Activated CD8-positive, alpha-beta T cell treated with anti-CD3 and anti-CD28 coated beads for 36 hours (primary cell): ENCODE data around the gene CPA5. TPM values are rescaled to one million over a fixed set of nuclear protein-coding genes. Genes with fewer than 3 reads are reported as not detected.
"Not testable (repeated sequence)": the region's sequence is repeated elsewhere in the genome, so short reads cannot be mapped to it uniquely, and the experiment has no call there.

Source experiments
- ATAC-seq: fragments of 200-7000 bp; cut with Tn5 transposase; one replicate; pipeline ENCODE4 v1.10.0; 2021; ENCODE audit warnings: mild to moderate bottlenecking, moderate library complexity
- CTCF ChIA-PET: fragments of 350-600 bp; sonication (Branson Sonifier 250); formaldehyde crosslinking; loops from one replicate; lab custom pipeline; 2021; ENCODE audit warnings: antibody characterized with exemption; lab: Charles Lee
- POLR2A ChIA-PET: fragments of 350-600 bp; sonication (Branson Sonifier 250); formaldehyde crosslinking; loops from one replicate; lab custom pipeline; 2021; ENCODE audit warnings: antibody characterized with exemption; lab: Charles Lee
- DNase-seq: peaks from one replicate; pipeline ENCODE4 v3.0.0-alpha.2; 2020
- H3K27ac Mint-ChIP-seq: one replicate; pipeline ENCODE4 v1.8.0; 2021; ENCODE audit warnings: mild to moderate bottlenecking, mixed read lengths
- H3K27me3 Mint-ChIP-seq: one replicate; pipeline ENCODE4 v1.8.0; 2021; ENCODE audit warnings: mixed read lengths
- H3K36me3 Mint-ChIP-seq: one replicate; pipeline ENCODE4 v1.8.0; 2021; ENCODE audit warnings: low read depth, mixed read lengths
- H3K4me1 Mint-ChIP-seq: one replicate; pipeline ENCODE4 v1.8.0; 2021; ENCODE audit warnings: low read depth, mixed read lengths
- H3K4me3 Mint-ChIP-seq: one replicate; pipeline ENCODE4 v1.8.0; 2021; ENCODE audit warnings: mild to moderate bottlenecking, moderate library complexity, mixed read lengths
- H3K9me3 Mint-ChIP-seq: one replicate; pipeline ENCODE4 v1.8.0; 2021; ENCODE audit warnings: mixed read lengths
- CTCF ChIP-seq: fragments of 200-600 bp; IDR thresholded peaks from one replicate; pipeline ENCODE4 v1.8.0; 2022; ENCODE audit warnings: antibody characterized with exemption, mild to moderate bottlenecking
- intact Hi-C: fragments of 100-400 bp; cut with micrococcal nuclease; formaldehyde crosslinking; loops from one replicate; pipeline ENCODE4 v1.10.0; 2022
- total RNA-seq, 2 experiments: library from RNA; stranded (reverse); gene quantifications; one replicate each; pipeline ENCODE4 v1.2.3, GENCODE V29; 2021

Gene CPA5
- total RNA-seq, 2 experiments from 2014 or later: 0.25 to 0.88 TPM

DNA sequence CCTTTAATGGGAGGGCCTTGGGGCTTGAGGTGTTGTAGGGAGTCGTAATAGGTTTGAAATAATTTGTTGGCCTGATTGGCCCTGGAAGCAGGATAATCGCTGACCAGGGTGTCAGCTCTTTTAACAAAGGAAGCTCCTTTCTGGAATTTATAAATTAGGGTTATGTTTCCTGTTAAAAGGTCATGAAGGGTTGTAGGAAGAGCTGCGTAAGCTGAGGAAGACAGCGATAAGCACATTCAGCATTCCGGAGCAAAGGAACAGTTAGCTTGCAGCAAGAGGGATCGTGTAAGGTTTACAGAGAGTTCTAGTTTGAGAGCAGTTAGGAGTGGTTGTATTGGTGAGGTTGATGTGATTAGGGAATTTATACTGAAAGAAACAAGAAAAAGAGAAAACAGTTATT lies 30.3 kb upstream of the CPA5 start:
- Mint-ChIP-seq H3K27me3 (no peaks in the 10 kb centered on the region), H3K27ac (no peak overlapping the region), H3K4me1 (peaks cover 3% of the 10 kb centered on the region), H3K36me3 (no peaks in the 10 kb centered on the region), H3K9me3 (no peaks in the 10 kb centered on the region), H3K4me3 (no peak overlapping the region)
- ChIA-PET CTCF (no interaction called here), POLR2A (no interaction called here)
- DNase-seq: no peak
- no peak for TF ChIP-seq CTCF
- intact Hi-C loops: no loop called here
- no peak for ATAC-seq

- Mint-ChIP-seq H3K9me3 (no peaks in the 10 kb centered on the region), H3K4me1 (no peaks in the 10 kb centered on the region), H3K36me3 (no peaks in the 10 kb centered on the region), H3K4me3 (no peak overlapping the region), H3K27ac (no peak overlapping the region), H3K27me3 (no peaks in the 10 kb centered on the region)
- ATAC-seq (no peak), DNase-seq (no peak)
- ChIA-PET CTCF (no interaction called here), POLR2A (no interaction called here)
- intact Hi-C loops: no loop called here
- TF ChIP-seq CTCF: no peak
These were observed 25.1 kb upstream of the CPA5 start for GRCh38 chr7:130319541-130319940.

GRCh38 chr7:130321542-130322229 lies 22.9 kb upstream of the CPA5 start:
- DNase-seq, intact Hi-C loops, H3K4me1 Mint-ChIP-seq, CTCF ChIA-PET, POLR2A ChIA-PET, H3K9me3 Mint-ChIP-seq, H3K36me3 Mint-ChIP-seq, H3K4me3 Mint-ChIP-seq, H3K27me3 Mint-ChIP-seq, H3K27ac Mint-ChIP-seq: not testable (repeated sequence)
- ATAC-seq: peak; percentile 61

GRCh38 chr7:130322615-130323014 lies 22.0 kb upstream of the CPA5 start:
- ChIA-PET POLR2A (no interaction called here), CTCF (no interaction called here)
- no peak for TF ChIP-seq CTCF
- DNase-seq (no peak), ATAC-seq (no peak)
- H3K9me3 Mint-ChIP-seq: no peaks in the 10 kb centered on the region
- H3K4me1 Mint-ChIP-seq: no peaks in the 10 kb centered on the region
- intact Hi-C loops: no loop called here
- no peaks in the 10 kb centered on the region for H3K36me3 Mint-ChIP-seq
- no peak overlapping the region for H3K27ac Mint-ChIP-seq
- no peaks in the 10 kb centered on the region for H3K27me3 Mint-ChIP-seq
- no peak overlapping the region for H3K4me3 Mint-ChIP-seq

DNA sequence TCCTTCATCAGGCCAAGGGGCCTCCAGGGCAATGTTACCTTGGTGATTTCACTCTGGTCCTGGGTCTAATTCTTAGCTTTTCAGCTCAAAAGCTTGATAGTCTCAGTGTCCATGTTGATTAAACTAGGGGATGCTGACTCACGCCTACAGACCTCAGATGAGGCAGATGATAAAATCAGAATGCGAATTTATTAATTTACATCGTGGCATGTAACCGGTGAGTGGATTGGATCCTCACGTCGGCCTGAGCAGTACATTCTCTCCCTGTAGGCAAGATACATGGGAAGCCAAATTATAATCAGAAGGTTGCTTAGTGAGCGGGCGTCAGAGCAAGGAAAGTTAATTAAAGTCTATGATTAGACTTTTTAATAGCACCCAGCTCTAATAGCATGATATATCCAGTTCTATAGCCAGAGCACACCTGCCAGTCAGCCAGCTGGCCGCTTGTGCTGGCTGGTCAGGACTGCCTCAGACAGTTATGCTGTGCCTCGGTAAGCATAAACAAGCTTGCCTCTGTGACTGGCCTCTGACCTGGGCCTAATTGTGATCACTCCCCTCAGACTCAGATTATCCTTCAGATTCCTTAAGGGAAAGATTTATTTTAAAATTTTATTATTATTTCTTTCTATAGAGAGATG lies 20.2 kb upstream of the CPA5 start:
- Mint-ChIP-seq H3K27me3 (no peaks in the 10 kb centered on the region), H3K36me3 (no peaks in the 10 kb centered on the region), H3K27ac (no peak overlapping the region), H3K4me3 (no peak overlapping the region), H3K9me3 (no peaks in the 10 kb centered on the region), H3K4me1 (no peaks in the 10 kb centered on the region)
- no peak for DNase-seq
- no peak for TF ChIP-seq CTCF
- POLR2A ChIA-PET: no interaction called here
- ATAC-seq: no peak
- CTCF ChIA-PET: interaction anchor here (1.3 kb wide), 1 partner anchor 14 kb away, joined by 3 read pairs; no protein-coding TSS in a partner anchor
- intact Hi-C loops: no loop called here
